ENCODE data around the gene TMEM198. TPM values are rescaled to one million over a fixed set of nuclear protein-coding genes. Genes with fewer than 3 reads are reported as not detected.

The TMEM198 gene
- total and polyA plus RNA-seq, 2 of the 4 experiments (the other 2 are of a cell fraction) = 0.18 to 2.2 TPM

- Histone ChIP-seq H3K18ac (ENCODE audit: low read depth, low read length) (no peak overlapping the region), H2AK9ac (replicated peaks; ENCODE audit: low read depth, low read length, poor library complexity) (no peak overlapping the region), H3K79me1 (ENCODE audit: low read depth in 1 of 2, low read length in 2 of 2) (no peaks in the 10 kb centered on the region), H4K91ac (ENCODE audit: insufficient read depth, low read depth, low read length) (no peak overlapping the region), H4K8ac (ENCODE audit: low read depth in 2 of 2, low read length in 2 of 2) (no peak overlapping the region), H3K4me1 (ENCODE audit: control insufficient read depth, insufficient read depth, low read length) (peaks cover 7% of the 10 kb centered on the region; the same call in 1 of the 2 replicates), H3K27me3 (ENCODE audit: control insufficient read depth, insufficient read depth, low read length) (peaks cover 70% of the 10 kb centered on the region), H2AFZ (replicated peaks; ENCODE audit: low read length, poor library complexity) (no peak overlapping the region), H2BK20ac (ENCODE audit: low read depth, low read length) (no peak overlapping the region), H3K4me3 (ENCODE audit: insufficient read depth, low read depth, low read length) (no peak overlapping the region), H2AK5ac (ENCODE audit: low read depth, low read length) (no peak overlapping the region), H3K4ac (ENCODE audit: low read depth, low read length) (no peak overlapping the region), H3K14ac (replicated peaks; ENCODE audit: low read depth, low read length) (no peak overlapping the region), H3K23ac (ENCODE audit: low read depth, low read length) (no peak overlapping the region), H3K9me3 (ENCODE audit: control insufficient read depth, insufficient read depth, low read length) (no peaks in the 10 kb centered on the region), H2BK15ac (ENCODE audit: low read depth, low read length) (no peak overlapping the region), H3K4me2 (ENCODE audit: low read depth, low read length) (no peak overlapping the region), H4K20me1 (ENCODE audit: insufficient read depth, low read length) (no peaks in the 10 kb centered on the region), H3K9ac (ENCODE audit: low read depth, low read length) (no peak overlapping the region), H3K56ac (ENCODE audit: extremely low read depth, insufficient read depth, low read length) (no peak overlapping the region), H2BK120ac (ENCODE audit: low read depth, low read length) (no peak overlapping the region), H3K36me3 (ENCODE audit: control insufficient read depth, insufficient read depth, low read length) (no peaks in the 10 kb centered on the region), H2BK5ac (ENCODE audit: low read depth, low read length, poor library complexity, severe bottlenecking) (no peak overlapping the region), H3K27ac (ENCODE audit: insufficient read depth, low read length) (no peak overlapping the region), H4K5ac (ENCODE audit: low read depth, low read length) (no peak overlapping the region), H3K9me1 (ENCODE audit: insufficient read depth, low read length) (no peaks in the 10 kb centered on the region)
- WGBS, 2 experiments (ENCODE audit: extremely low coverage in 2 of 2, insufficient read length in 1 of 2) = 83% methylated on average over 8 of the region's 17 CpGs; no CpG with 5 or more reads in 1 of the 2 experiments
- CTCF ChIA-PET = no interaction called here
- ATAC-seq (ENCODE audit: low read depth) = no peak
- POLR2A ChIA-PET (ENCODE audit: unreplicated experiment) = no interaction called here
- intact Hi-C loops (cut with micrococcal nuclease) (no loop called here), in situ Hi-C loops (cut with MboI; ENCODE audit: low sequenced_read_pairs) (no loop called here), dilution Hi-C loops (cut with HindIII; ENCODE audit: low sequenced_read_pairs, unreplicated experiment) (no loop called here)
- BruUV-seq (replicated peaks) = no TSS peak
- DNase-seq = no peak
- TF ChIP-seq MXI1 (IDR thresholded peaks at IDR 0.05; ENCODE audit: borderline replicate concordance, low read depth, low read length) (no peak), RAD21 (IDR thresholded peaks at IDR 0.05; ENCODE audit: low read length) (no peak), RFX5 (IDR thresholded peaks at IDR 0.05; ENCODE audit: low read depth, low read length) (no peak), SMC3 (IDR thresholded peaks at IDR 0.05; ENCODE audit: low read depth, low read length) (no peak), CHD1 (IDR thresholded peaks at IDR 0.05; ENCODE audit: low read depth, low read length) (no peak), MAFK (IDR thresholded peaks at IDR 0.05; ENCODE audit: low read depth, low read length) (no peak), NFE2L2 (IDR thresholded peaks at IDR 0.05; ENCODE audit: low read depth, low read length) (no peak), RCOR1 (IDR thresholded peaks at IDR 0.05; ENCODE audit: insufficient replicate concordance, low read length) (no peak), FOS (IDR thresholded peaks at IDR 0.05; ENCODE audit: low read depth, low read length) (no peak)
- TF ChIP-seq, protein P1, sequence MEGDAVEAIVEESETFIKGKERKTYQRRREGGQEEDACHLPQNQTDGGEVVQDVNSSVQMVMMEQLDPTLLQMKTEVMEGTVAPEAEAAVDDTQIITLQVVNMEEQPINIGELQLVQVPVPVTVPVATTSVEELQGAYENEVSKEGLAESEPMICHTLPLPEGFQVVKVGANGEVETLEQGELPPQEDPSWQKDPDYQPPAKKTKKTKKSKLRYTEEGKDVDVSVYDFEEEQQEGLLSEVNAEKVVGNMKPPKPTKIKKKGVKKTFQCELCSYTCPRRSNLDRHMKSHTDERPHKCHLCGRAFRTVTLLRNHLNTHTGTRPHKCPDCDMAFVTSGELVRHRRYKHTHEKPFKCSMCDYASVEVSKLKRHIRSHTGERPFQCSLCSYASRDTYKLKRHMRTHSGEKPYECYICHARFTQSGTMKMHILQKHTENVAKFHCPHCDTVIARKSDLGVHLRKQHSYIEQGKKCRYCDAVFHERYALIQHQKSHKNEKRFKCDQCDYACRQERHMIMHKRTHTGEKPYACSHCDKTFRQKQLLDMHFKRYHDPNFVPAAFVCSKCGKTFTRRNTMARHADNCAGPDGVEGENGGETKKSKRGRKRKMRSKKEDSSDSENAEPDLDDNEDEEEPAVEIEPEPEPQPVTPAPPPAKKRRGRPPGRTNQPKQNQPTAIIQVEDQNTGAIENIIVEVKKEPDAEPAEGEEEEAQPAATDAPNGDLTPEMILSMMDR (conservative IDR thresholded peaks at IDR 0.05; ENCODE audit: low read depth, low read length) = no peak
Measured at GRCh38 chr2:219515874-219516629, 27.8 kb upstream of the TMEM198 start.

All from IMR-90 (cell line).